H1 (cell line): ENCODE results near the gene FAM181B. TPM values are rescaled to one million over a fixed set of nuclear protein-coding genes. Genes with fewer than 3 reads are reported as not detected.

Experiments used
- CTCF ChIA-PET: fragments of 300-600 bp; sonication (Branson Sonifier 250); formaldehyde crosslinking; loops from one replicate; lab custom pipeline; 2021; ENCODE audit not compliant: partially characterized antibody; lab: Charles Lee
- POLR2A ChIA-PET: fragments of 300-600 bp; sonication (Branson Sonifier 250); formaldehyde crosslinking; loops from one replicate; lab custom pipeline; 2021; ENCODE audit warnings: inconsistent platforms; ENCODE audit not compliant: partially characterized antibody; lab: Charles Lee
- DNase-seq, 2 experiments: peaks; one replicate each; pipeline versions ENCODE4 v3.0.0 to v3.0.0-alpha.2; 2010 to 2022; ENCODE audit warnings: low spot score in 2 of 2, low read depth in 1 of 2, mixed read lengths in 1 of 2
- FAIRE-seq: peaks from 2 replicates; lab custom pipeline; 2011; peaks lifted over from hg19 to GRCh38; lab: Jason Lieb, UNC
- H2AFZ ChIP-seq: 2 replicates; pipeline ENCODE4 v1.8.1; 2012; ENCODE audit warnings: low read length, inconsistent platforms
- H2AK5ac ChIP-seq: 2 replicates; pipeline ENCODE4 v1.6.1; 2013; ENCODE audit warnings: low read depth, low read length
- H2BK120ac ChIP-seq: replicated peaks from 2 replicates; pipeline ENCODE3; 2013; ENCODE audit warnings: low read depth, low read length, inconsistent platforms
- H2BK12ac ChIP-seq: 2 replicates; pipeline ENCODE4 v1.6.1; 2013; ENCODE audit warnings: low read depth, low read length
- H2BK15ac ChIP-seq: 2 replicates; pipeline ENCODE4 v1.6.1; 2013; ENCODE audit warnings: low read length
- H2BK20ac ChIP-seq: 2 replicates; pipeline ENCODE4 v1.6.1; 2013; ENCODE audit warnings: low read length
- H2BK5ac ChIP-seq: 2 replicates; pipeline ENCODE4 v1.6.1; 2013; ENCODE audit warnings: low read depth, low read length
- H3K14ac ChIP-seq: 2 replicates; pipeline ENCODE4 v1.6.1; 2013; ENCODE audit warnings: inconsistent platforms; ENCODE audit not compliant: insufficient read length
- H3K18ac ChIP-seq: 2 replicates; pipeline ENCODE4 v1.6.1; 2013; ENCODE audit warnings: low read length; ENCODE audit errors: extremely low read depth
- H3K23ac ChIP-seq: 2 replicates; pipeline ENCODE4 v1.6.1; 2013; ENCODE audit warnings: inconsistent platforms; ENCODE audit not compliant: insufficient read length
- H3K23me2 ChIP-seq: 2 replicates; pipeline ENCODE4 v1.6.1; 2013; ENCODE audit warnings: low read depth, low read length
- H3K27ac ChIP-seq: 2 replicates; pipeline ENCODE4 v1.6.1; 2011; ENCODE audit warnings: low read depth, low read length, inconsistent platforms
- H3K27me3 ChIP-seq, 4 experiments: replicated peaks in 1 of 4; 1 replicate in 1 of 4; 2 replicates in 3 of 4; pipeline versions ENCODE4 v1.6.1 to v1.8.1; 2011 to 2013; ENCODE audit warnings: low read length in 3 of 4, mild to moderate bottlenecking in 3 of 4, inconsistent platforms in 2 of 4, mixed read lengths in 2 of 4, moderate library complexity in 1 of 4; ENCODE audit not compliant: control insufficient read depth in 3 of 4, insufficient read depth in 3 of 4; ENCODE audit errors: extremely low read depth in 1 of 4
- H3K36me3 ChIP-seq, 4 experiments: 2 replicates each; pipeline versions ENCODE4 v1.6.1 to v1.8.1; 2011 to 2013; ENCODE audit warnings: mild to moderate bottlenecking in 4 of 4, low read length in 3 of 4, moderate library complexity in 2 of 4, control low read depth in 1 of 4, inconsistent platforms in 1 of 4; ENCODE audit not compliant: insufficient read depth in 4 of 4, control insufficient read depth in 2 of 4
- H3K4ac ChIP-seq: replicated peaks from 2 replicates; pipeline ENCODE3; 2013; ENCODE audit warnings: low read length, low read depth, mixed read lengths, inconsistent platforms; ENCODE audit not compliant: insufficient read length
- H3K4me1 ChIP-seq, 4 experiments: replicated peaks in 1 of 4; 1 replicate in 1 of 4; 2 replicates in 3 of 4; pipeline versions ENCODE4 v1.6.1 to v1.8.1; 2011 to 2013; ENCODE audit warnings: low read length in 3 of 4, inconsistent platforms in 2 of 4, mixed read lengths in 1 of 4; ENCODE audit not compliant: insufficient read depth in 4 of 4, control insufficient read depth in 3 of 4
- H3K4me2 ChIP-seq, 2 experiments: 2 replicates each; pipeline versions ENCODE4 v1.6.1 to v1.8.1; 2011 to 2013; ENCODE audit warnings: low read depth in 2 of 2, low read length in 2 of 2, control low read depth in 1 of 2, inconsistent platforms in 1 of 2, mild to moderate bottlenecking in 1 of 2; ENCODE audit not compliant: insufficient read depth in 1 of 2
- H3K4me3 ChIP-seq, 4 experiments: fragments of 200-600, 300-600 bp in 1 of 4; sonication (generic), shearing (Covaris generic), sonication (Bioruptor Twin) in 1 of 4; 2 replicates each; pipeline versions ENCODE4 v1.5.1 to v1.8.1; 2011 to 2016; ENCODE audit warnings: low read length in 4 of 4, low read depth in 3 of 4, control low read depth in 2 of 4, inconsistent platforms in 2 of 4, mild to moderate bottlenecking in 2 of 4, mixed read lengths in 1 of 4, moderate library complexity in 1 of 4; ENCODE audit not compliant: insufficient read depth in 2 of 4; ENCODE audit errors: extremely low read depth in 1 of 4
- H3K56ac ChIP-seq: replicated peaks from 2 replicates; pipeline ENCODE3; 2013; ENCODE audit warnings: low read depth, mild to moderate bottlenecking, mixed read lengths, low read length, inconsistent platforms; ENCODE audit not compliant: insufficient read length
- H3K79me1 ChIP-seq: 2 replicates; pipeline ENCODE4 v1.6.1; 2013; ENCODE audit warnings: low read depth, low read length, control low read depth
- H3K79me2 ChIP-seq, 2 experiments: 2 replicates each; pipeline versions ENCODE4 v1.6.1 to v1.8.1; 2012 to 2013; ENCODE audit warnings: low read length in 2 of 2, mild to moderate bottlenecking in 2 of 2, inconsistent platforms in 1 of 2; ENCODE audit not compliant: insufficient read depth in 2 of 2, control insufficient read depth in 1 of 2
- H3K9ac ChIP-seq, 4 experiments: replicated peaks in 1 of 4; 1 replicate in 1 of 4; 2 replicates in 3 of 4; pipeline versions ENCODE4 v1.6.1 to v1.8.1; 2011 to 2013; ENCODE audit warnings: low read depth in 3 of 4, low read length in 3 of 4, control low read depth in 2 of 4, mild to moderate bottlenecking in 2 of 4, moderate library complexity in 2 of 4, inconsistent platforms in 1 of 4; ENCODE audit errors: extremely low read depth in 1 of 4
- H3K9me3 ChIP-seq, 2 experiments: 2 replicates each; pipeline versions ENCODE4 v1.6.1 to v1.8.1; 2012 to 2013; ENCODE audit warnings: mild to moderate bottlenecking in 2 of 2, moderate library complexity in 2 of 2, control low read depth in 1 of 2, inconsistent platforms in 1 of 2, low read depth in 1 of 2, low read length in 1 of 2, mixed read lengths in 1 of 2; ENCODE audit not compliant: insufficient read depth in 2 of 2
- H4K20me1 ChIP-seq, 2 experiments: replicated peaks in 1 of 2; 2 replicates each; pipeline versions ENCODE3 to v1.8.1; 2011 to 2013; ENCODE audit warnings: inconsistent platforms in 2 of 2, low read length in 2 of 2, mild to moderate bottlenecking in 1 of 2; ENCODE audit not compliant: insufficient read depth in 2 of 2, control insufficient read depth in 1 of 2
- H4K5ac ChIP-seq: 2 replicates; pipeline ENCODE4 v1.6.1; 2013; ENCODE audit warnings: low read length, low read depth, mixed read lengths, inconsistent platforms; ENCODE audit not compliant: insufficient read length
- H4K8ac ChIP-seq: 2 replicates; pipeline ENCODE4 v1.8.0; 2013; ENCODE audit warnings: mild to moderate bottlenecking, moderate library complexity, low read length, inconsistent platforms; ENCODE audit not compliant: insufficient read depth; ENCODE audit errors: extremely low read depth
- H4K91ac ChIP-seq: replicated peaks from 2 replicates; pipeline ENCODE3; 2013; ENCODE audit warnings: low read length, mixed read lengths, inconsistent platforms; ENCODE audit not compliant: insufficient read length
- ASH2L ChIP-seq: fragments of 200-600, 300-600 bp; sonication (generic); IDR thresholded peaks from one replicate; pipeline ENCODE4 v1.7.1; 2017; ENCODE audit warnings: low read length
- CBX8 ChIP-seq: fragments of 300-800, 300-1000 bp; sonication (generic); IDR thresholded peaks from 2 replicates; pipeline ENCODE4 v1.7.1; 2016; ENCODE audit warnings: low read depth, low read length, borderline replicate concordance
- CEBPB ChIP-seq: IDR thresholded peaks from 2 replicates; pipeline ENCODE4 v1.6.1; 2012; ENCODE audit warnings: low read depth, low read length
- EP300 ChIP-seq, 2 experiments: IDR thresholded peaks; 1 replicate in 1 of 2; 2 replicates in 1 of 2; pipeline ENCODE4 v1.6.1; 2011 to 2012; ENCODE audit warnings: low read depth in 2 of 2, low read length in 2 of 2, mild to moderate bottlenecking in 2 of 2, borderline replicate concordance in 1 of 2, inconsistent platforms in 1 of 2, moderate library complexity in 1 of 2
- FOSL1 ChIP-seq: IDR thresholded peaks from 2 replicates; pipeline ENCODE4 v1.6.1; 2011; ENCODE audit warnings: mild to moderate bottlenecking, low read depth, low read length, moderate library complexity; ENCODE audit not compliant: insufficient read depth
- HDAC6 ChIP-seq: IDR thresholded peaks from one replicate; pipeline ENCODE4 v1.7.1; 2012; ENCODE audit warnings: low read depth, mild to moderate bottlenecking, inconsistent platforms, low read length, moderate library complexity
- KDM5A ChIP-seq: fragments of 200-600 bp; IDR thresholded peaks from 2 replicates; pipeline ENCODE4 v1.7.1; 2012; ENCODE audit warnings: mild to moderate bottlenecking, low read length, inconsistent platforms, mixed read lengths
- RXRA ChIP-seq: IDR thresholded peaks from 2 replicates; pipeline ENCODE4 v1.6.1; 2011; ENCODE audit warnings: low read depth, mild to moderate bottlenecking, low read length, moderate library complexity; ENCODE audit not compliant: insufficient read depth
- TAF1 ChIP-seq: IDR thresholded peaks from 2 replicates; pipeline ENCODE4 v1.6.1; 2011; ENCODE audit warnings: mild to moderate bottlenecking, low read depth, low read length
- TCF12 ChIP-seq: IDR thresholded peaks from 2 replicates; pipeline ENCODE4 v1.6.1; 2011; ENCODE audit warnings: low read depth, mild to moderate bottlenecking, low read length
- USF2 ChIP-seq: IDR thresholded peaks from 2 replicates; pipeline ENCODE4 v1.6.1; 2011; ENCODE audit warnings: low read length, improper control_type of control experiment
- ZNF274 ChIP-seq: IDR thresholded peaks from 2 replicates; pipeline ENCODE4 v1.7.0; 2012; ENCODE audit warnings: low read length, borderline replicate concordance; ENCODE audit errors: extremely low read depth
- WGBS, 2 experiments: shearing (Covaris generic) in 1 of 2; methylation state at CpG; one replicate each; pipeline versions ENCODE4 v1.1.6 to v1.1.7; 2013 to 2015; ENCODE audit warnings: low lambda C conversion rate in 2 of 2, mixed read lengths in 2 of 2, inconsistent platforms in 1 of 2, low coverage in 1 of 2, missing lambda C conversion rate in 1 of 2; ENCODE audit not compliant: insufficient replicate concordance in 2 of 2, insufficient coverage in 1 of 2, insufficient read length in 1 of 2; ENCODE audit errors: extremely low coverage in 1 of 2, missing lambda C conversion rate in 1 of 2; 5-methylcytosine and 5-hydroxymethylcytosine counted together
- polyA plus RNA-seq, 7 experiments: library from polyadenylated mRNA; depleted of rRNA in 3 of 7; stranded (reverse) in 5 of 7; unstranded in 2 of 7; fragments of >200 nt in 5 of 7; fragments of 200-250 nt in 2 of 7; gene quantifications; 1 replicate in 5 of 7; 2 replicates in 1 of 7; 4 replicates in 1 of 7; pipeline versions ENCODE4 v1.2.1 to v1.2.3, GENCODE V29; 2011 to 2013; ENCODE audit warnings: missing spikeins in 2 of 7, mixed read lengths in 2 of 7
- total RNA-seq: library from RNA; stranded (reverse); fragmentation: NEBNext Ultra II Directional; extraction: Animal tissue kit (Norgen Biotek cat#: 25700); gene quantifications from 2 replicates; pipeline ENCODE4 v1.2.1, GENCODE V29; 2021
- TF ChIP-seq, protein P1 (sequence below): IDR thresholded peaks from 2 replicates; pipeline ENCODE4 v1.6.1; 2012; ENCODE audit warnings: inconsistent platforms

The FAM181B gene
- total and polyA plus RNA-seq, 2 of the 8 experiments (the other 6 are each of a cell fraction or from before 2014, with no cell fraction given) = 0.21 to 0.37 TPM

GRCh38 chr11:82765466-82766034 is 31.9 kb upstream of the FAM181B start:
- no peak overlapping the region for H2AFZ ChIP-seq
- CTCF ChIA-PET = interaction anchor here (1.6 to 3.5 kb wide), 4 partner anchors 8 to 32 kb away, joined by 3 to 18 read pairs (median 4); partner anchors contain the start of gene FAM181B
- WGBS, 2 experiments = 87% methylated on average over 10 of the region's 11 CpGs; no CpG with 5 or more reads in 1 of the 2 experiments
- TF ChIP-seq FOSL1 (no peak), HDAC6 (no peak), TAF1 (no peak), CEBPB (no peak), EP300 (IDR thresholded peaks at IDR 0.05; ENCODE audit: borderline replicate concordance in 1 of 2, low read depth in 2 of 2, low read length in 2 of 2) (no peak), KDM5A (no peak), ASH2L (no peak), CBX8 (no peak), TCF12 (no peak), RXRA (no peak), ZNF274 (no peak), USF2 (no peak)
- TF ChIP-seq, protein P1, sequence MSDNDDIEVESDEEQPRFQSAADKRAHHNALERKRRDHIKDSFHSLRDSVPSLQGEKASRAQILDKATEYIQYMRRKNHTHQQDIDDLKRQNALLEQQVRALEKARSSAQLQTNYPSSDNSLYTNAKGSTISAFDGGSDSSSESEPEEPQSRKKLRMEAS = no peak

More at GRCh38 chr11:82765466-82766034, 31.9 kb upstream of the FAM181B start:
- POLR2A ChIA-PET = no interaction called here
- Histone ChIP-seq H4K5ac (no peak overlapping the region), H4K8ac (no peak overlapping the region), H3K18ac (no peak overlapping the region), H4K20me1 (no peaks in the 10 kb centered on the region), H3K9me3 (no peaks in the 10 kb centered on the region), H3K14ac (no peak overlapping the region), H3K23ac (no peak overlapping the region), H3K36me3 (no peaks in the 10 kb centered on the region), H3K9ac (no peak overlapping the region), H3K56ac (no peak overlapping the region), H4K91ac (no peak overlapping the region), H3K4me2 (no peak overlapping the region), H3K4me1 (no peaks in the 10 kb centered on the region), H2BK120ac (no peak overlapping the region), H2BK20ac (no peak overlapping the region), H2BK15ac (no peak overlapping the region), H3K27me3 (no peaks in the 10 kb centered on the region), H3K4ac (no peak overlapping the region), H3K79me2 (no peaks in the 10 kb centered on the region), H2AK5ac (no peak overlapping the region), H3K79me1 (no peaks in the 10 kb centered on the region), H2BK5ac (no peak overlapping the region), H3K27ac (no peak overlapping the region), H3K4me3 (no peak overlapping the region), H3K23me2 (no peaks in the 10 kb centered on the region), H2BK12ac (no peak overlapping the region)
- no peak for FAIRE-seq
- DNase-seq = no peak
